Right lobe of liver (tissue), 6 donors: ENCODE results near the gene CTU2. TPM values are rescaled to one million over a fixed set of nuclear protein-coding genes. Genes with fewer than 3 reads are reported as not detected.

Source experiments
- ATAC-seq, 4 donors: fragments of 200-7000 bp; cut with Tn5 transposase; one replicate each; pipeline ENCODE4 v1.9.1; 2020; ENCODE audit warnings: mild to moderate bottlenecking in 4 of 4, moderate library complexity in 4 of 4
- DNase-seq, 3 donors: peaks; one replicate each; pipeline ENCODE4 v3.0.0-alpha.2; 2020
- H3K27ac ChIP-seq, 3 donors: fragments of 200-600 bp; one replicate each; pipeline ENCODE4 v1.8.0; 2022
- H3K27me3 ChIP-seq, 2 donors: fragments of 200-600 bp; one replicate each; pipeline ENCODE4 v1.8.0; 2022
- H3K36me3 ChIP-seq, 4 donors: fragments of 200-600 bp; sonication (generic) in 1 of 4; one replicate each; pipeline versions ENCODE4 v1.5.1 to v1.8.0; 2017 to 2022; ENCODE audit warnings: control low read depth in 1 of 4
- H3K4me1 ChIP-seq, 4 donors: fragments of 200-600 bp; sonication (generic) in 1 of 4; one replicate each; pipeline versions ENCODE4 v1.5.1 to v1.8.0; 2017 to 2022; ENCODE audit warnings: control low read depth in 1 of 4
- H3K4me3 ChIP-seq, 3 donors: fragments of 200-600 bp; one replicate each; pipeline ENCODE4 v1.8.0; 2022
- H3K9me3 ChIP-seq, 4 donors: fragments of 200-600 bp; sonication (generic) in 1 of 4; one replicate each; pipeline versions ENCODE4 v1.5.1 to v1.8.0; 2017 to 2022; ENCODE audit warnings: control low read depth in 1 of 4
- POLR2A ChIP-seq: fragments of 450-650 bp; IDR thresholded peaks from one replicate; pipeline ENCODE4 v1.6.1; 2017; ENCODE audit warnings: antibody characterized with exemption, mild to moderate bottlenecking
- WGBS: methylation state at CpG from one replicate; pipeline ENCODE4 v1.1.6; 2018; ENCODE audit warnings: low coverage, low lambda C conversion rate; ENCODE audit not compliant: insufficient coverage; ENCODE audit errors: missing lambda C conversion rate; 5-methylcytosine and 5-hydroxymethylcytosine counted together
- intact Hi-C, 2 donors: fragments of 100-400 bp; cut with DNase I; formaldehyde crosslinking; loops; one replicate each; pipeline versions ENCODE4 v1.11.2 to v1.14.1; 2022
- total RNA-seq, 6 experiments: library from RNA; depleted of rRNA in 2 of 6; stranded (reverse); fragments of >200 nt in 2 of 6; fragmentation: NEBNext Ultra II Directional in 3 of 6; extraction: Animal tissue kit (Norgen Biotek cat#: 25700) in 3 of 6; gene quantifications; one replicate each; pipeline versions ENCODE4 v1.1.0 to v1.2.4, GENCODE V29; 2016 to 2023
- TF ChIP-seq, protein P1 (sequence below), 4 donors: fragments of 200-600 bp in 3 of 4; fragments of 450-650 bp in 1 of 4; IDR thresholded peaks; one replicate each; pipeline versions ENCODE4 v1.5.1 to v1.8.0; 2016 to 2022; ENCODE audit warnings: antibody characterized with exemption in 4 of 4, mild to moderate bottlenecking in 2 of 4
- donor health status: DM: no; HTN: yes; CAD: no.
- donor health status: DM: no; HTN: no; CAD: no.
- donor health status: DM: no; HTN: no; CAD: no.
- donor health status: DM: no; HTN: yes; CAD: no.
- donor health status: DM: no; HTN: yes; CAD: no.

CTU2 gene
- total RNA-seq, 6 experiments from 2014 or later = 5.0 to 9.5 (median 8.2) TPM

DNA sequence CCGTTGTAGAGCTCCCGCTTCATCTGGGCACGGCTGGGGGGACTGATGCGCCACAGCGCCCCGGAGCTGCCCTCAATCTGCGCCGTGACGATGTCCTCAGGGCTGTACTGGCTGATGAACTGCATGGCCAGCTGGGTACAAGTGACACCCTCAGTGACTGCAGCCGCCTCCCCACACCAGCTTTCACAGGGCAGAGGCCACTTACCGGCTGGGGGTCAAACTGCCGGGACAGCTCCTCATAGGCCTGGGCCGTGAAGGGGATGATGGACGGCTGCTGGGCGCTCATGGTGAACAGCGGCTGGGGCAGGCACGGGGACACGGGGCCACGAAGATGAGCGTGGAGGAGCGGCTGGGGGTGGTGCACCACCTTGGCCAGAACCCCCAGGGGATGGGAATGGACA, 10.3 kb downstream of the CTU2 start:
- TF ChIP-seq, protein P1, sequence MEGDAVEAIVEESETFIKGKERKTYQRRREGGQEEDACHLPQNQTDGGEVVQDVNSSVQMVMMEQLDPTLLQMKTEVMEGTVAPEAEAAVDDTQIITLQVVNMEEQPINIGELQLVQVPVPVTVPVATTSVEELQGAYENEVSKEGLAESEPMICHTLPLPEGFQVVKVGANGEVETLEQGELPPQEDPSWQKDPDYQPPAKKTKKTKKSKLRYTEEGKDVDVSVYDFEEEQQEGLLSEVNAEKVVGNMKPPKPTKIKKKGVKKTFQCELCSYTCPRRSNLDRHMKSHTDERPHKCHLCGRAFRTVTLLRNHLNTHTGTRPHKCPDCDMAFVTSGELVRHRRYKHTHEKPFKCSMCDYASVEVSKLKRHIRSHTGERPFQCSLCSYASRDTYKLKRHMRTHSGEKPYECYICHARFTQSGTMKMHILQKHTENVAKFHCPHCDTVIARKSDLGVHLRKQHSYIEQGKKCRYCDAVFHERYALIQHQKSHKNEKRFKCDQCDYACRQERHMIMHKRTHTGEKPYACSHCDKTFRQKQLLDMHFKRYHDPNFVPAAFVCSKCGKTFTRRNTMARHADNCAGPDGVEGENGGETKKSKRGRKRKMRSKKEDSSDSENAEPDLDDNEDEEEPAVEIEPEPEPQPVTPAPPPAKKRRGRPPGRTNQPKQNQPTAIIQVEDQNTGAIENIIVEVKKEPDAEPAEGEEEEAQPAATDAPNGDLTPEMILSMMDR (IDR thresholded peaks at IDR 0.05) = no peak
- TF ChIP-seq POLR2A = no peak
- intact Hi-C loops = no loop called here
- H3K36me3 ChIP-seq = peaks cover 0 to 74% (median 29%) of the 10 kb centered on the region in 4 donors
- H3K4me1 ChIP-seq = no peaks in the 10 kb centered on the region
- ATAC-seq (no peak), DNase-seq (no peak)
- H3K9me3 ChIP-seq = no peaks in the 10 kb centered on the region
- H3K27ac ChIP-seq = no peak overlapping the region
- 100% methylated on average over 4 of the region's 21 CpGs for WGBS
- no peaks in the 10 kb centered on the region for H3K27me3 ChIP-seq
- H3K4me3 ChIP-seq = no peak overlapping the region

DNA sequence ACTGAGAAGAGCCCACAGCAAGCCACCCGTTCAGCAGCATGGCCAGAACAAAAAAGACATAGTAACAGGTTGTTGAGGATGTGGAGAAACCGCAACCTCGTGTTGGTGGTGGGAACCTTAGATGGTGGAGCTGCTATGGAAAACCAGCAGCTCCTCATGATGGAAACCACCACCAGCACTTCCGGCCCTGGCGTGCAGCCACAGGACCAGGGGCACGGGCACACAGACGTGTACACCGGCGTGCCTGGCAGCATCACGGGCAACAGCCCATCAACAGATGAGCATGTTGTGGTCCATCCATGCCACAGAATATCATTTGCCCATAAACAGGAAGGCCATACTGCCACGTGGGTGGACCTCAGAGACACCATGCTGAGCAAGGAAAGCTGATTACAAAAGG, 11.9 kb downstream of the CTU2 start:
- Histone ChIP-seq H3K4me3 (no peak overlapping the region), H3K36me3 (peaks cover 0 to 87% (median 29%) of the 10 kb centered on the region in 4 donors), H3K9me3 (no peaks in the 10 kb centered on the region), H3K4me1 (no peaks in the 10 kb centered on the region), H3K27me3 (no peaks in the 10 kb centered on the region), H3K27ac (no peak overlapping the region)
- ATAC-seq = no peak
- intact Hi-C loops = no loop called here
- no peak for DNase-seq
- 67% methylated on average over 1 of the region's 11 CpGs for WGBS
- TF ChIP-seq POLR2A = no peak
- TF ChIP-seq, protein P1 (IDR thresholded peaks at IDR 0.05) = no peak

DNA sequence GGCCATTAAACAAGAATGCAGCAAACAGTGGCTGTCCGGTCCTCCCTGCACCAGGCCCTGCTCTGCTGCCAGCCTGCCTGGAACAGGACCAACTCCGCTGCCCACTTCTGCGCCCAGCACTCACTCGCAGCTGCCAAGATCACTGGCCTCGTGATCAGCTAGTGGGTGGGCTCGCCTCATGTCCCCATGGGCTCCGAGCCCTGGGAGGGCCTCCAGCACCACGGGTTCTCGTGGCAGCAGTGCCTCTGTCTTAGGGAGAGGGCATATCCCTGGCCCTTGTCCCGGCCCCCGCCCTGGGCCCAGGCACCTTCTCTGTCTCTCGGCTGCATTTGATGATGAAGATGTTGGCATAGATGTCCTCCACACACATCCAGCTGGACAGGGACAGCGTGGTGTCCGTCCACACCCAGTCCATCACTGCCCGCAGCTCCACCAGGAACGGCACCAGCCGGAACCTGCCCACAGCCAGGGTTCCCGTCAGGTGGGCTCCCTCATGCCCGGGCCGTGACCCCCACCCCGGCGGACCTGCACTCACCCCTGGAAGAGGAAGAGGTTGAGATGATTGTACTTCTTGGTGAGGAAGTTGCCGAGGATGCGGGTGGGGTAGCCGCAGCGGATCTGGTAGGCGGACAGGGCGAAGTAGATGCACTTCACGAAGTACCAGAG, 13.1 kb downstream of the CTU2 start:
- no peaks in the 10 kb centered on the region for H3K9me3 ChIP-seq
- H3K4me1 ChIP-seq = no peaks in the 10 kb centered on the region
- TF ChIP-seq, protein P1 (IDR thresholded peaks at IDR 0.05) = no peak
- DNase-seq = no peak
- ATAC-seq = no peak
- intact Hi-C loops = no loop called here
- H3K4me3 ChIP-seq = no peak overlapping the region
- H3K27ac ChIP-seq = no peak overlapping the region
- H3K36me3 ChIP-seq = peaks cover 0 to 86% (median 31%) of the 10 kb centered on the region in 4 donors
- 100% methylated on average over 1 of the region's 29 CpGs for WGBS
- H3K27me3 ChIP-seq = no peaks in the 10 kb centered on the region

DNA sequence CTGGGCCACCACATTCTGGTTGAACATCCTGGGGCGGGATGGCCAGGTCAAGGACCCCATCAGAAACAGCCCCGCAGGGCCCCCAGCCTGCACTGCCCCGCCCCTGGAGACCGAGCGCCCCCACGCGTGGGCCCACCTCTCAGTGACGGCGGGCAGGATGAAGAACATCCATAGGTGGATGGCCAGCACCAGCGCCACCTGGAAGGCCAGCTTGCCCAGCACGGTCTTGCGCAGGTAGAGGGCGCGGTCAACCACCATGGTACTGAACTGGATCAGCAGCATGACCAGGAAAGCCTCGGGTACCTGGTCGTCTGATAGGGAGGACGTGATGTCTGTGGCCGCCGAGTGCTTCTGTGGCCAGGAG, 13.6 kb downstream of the CTU2 start:
- Histone ChIP-seq H3K36me3 (peaks cover 0 to 86% (median 31%) of the 10 kb centered on the region in 4 donors), H3K27me3 (no peaks in the 10 kb centered on the region), H3K27ac (no peak overlapping the region), H3K4me1 (no peaks in the 10 kb centered on the region), H3K9me3 (no peaks in the 10 kb centered on the region), H3K4me3 (no peak overlapping the region)
- WGBS = 100% methylated on average over 1 of the region's 19 CpGs
- intact Hi-C loops = no loop called here
- TF ChIP-seq, protein P1 (IDR thresholded peaks at IDR 0.05) = no peak
- no peak for TF ChIP-seq POLR2A
- ATAC-seq = no peak
- DNase-seq = no peak
